Neural cell (in vitro differentiated cells): ENCODE results near the gene ARHGAP9. TPM values are rescaled to one million over a fixed set of nuclear protein-coding genes. Genes with fewer than 3 reads are reported as not detected.

Experiments
- H2AFZ ChIP-seq: fragments of 200-600, 300-800 bp; sonication (generic), shearing (Covaris generic); 2 replicates; pipeline ENCODE4 v1.6.0; 2014; ENCODE audit warnings: low read depth, mild to moderate bottlenecking, antibody characterized with exemption, low read length, moderate library complexity
- H3F3A ChIP-seq: fragments of 200-600 bp; shearing (Covaris generic); 2 replicates; pipeline ENCODE4 v1.6.1; 2016; ENCODE audit warnings: mild to moderate bottlenecking, moderate library complexity, mixed read lengths, antibody characterized with exemption, low read length; ENCODE audit not compliant: insufficient read depth, poor library complexity, severe bottlenecking
- H3K27ac ChIP-seq: fragments of 200-600, 300-800 bp; sonication (generic), shearing (Covaris generic); 2 replicates; pipeline ENCODE4 v1.5.1; 2014; ENCODE audit warnings: mild to moderate bottlenecking, low read length, moderate library complexity
- H3K27me3 ChIP-seq: fragments of 300-800, 200-600 bp; sonication (generic), shearing (Covaris generic); 2 replicates; pipeline ENCODE4 v1.6.0; 2014; ENCODE audit warnings: mild to moderate bottlenecking, low read depth, low read length, moderate library complexity; ENCODE audit not compliant: insufficient read depth
- H3K36me3 ChIP-seq: fragments of 300-800, 200-600 bp; sonication (generic), shearing (Covaris generic); 2 replicates; pipeline ENCODE4 v1.5.1; 2014; ENCODE audit warnings: mild to moderate bottlenecking, antibody characterized with exemption, low read length, moderate library complexity; ENCODE audit not compliant: insufficient read depth
- H3K4me2 ChIP-seq: fragments of 300-800, 200-600 bp; sonication (generic), shearing (Covaris generic); 2 replicates; pipeline ENCODE4 v1.6.0; 2014; ENCODE audit warnings: mild to moderate bottlenecking, low read length
- H3K4me3 ChIP-seq: fragments of 300-800, 200-600 bp; sonication (generic), shearing (Covaris generic); 2 replicates; pipeline ENCODE4 v1.5.1; 2014; ENCODE audit warnings: mild to moderate bottlenecking, low read length, moderate library complexity
- H3K79me2 ChIP-seq: fragments of 200-600 bp; shearing (Covaris generic); replicated peaks from 2 replicates; pipeline ENCODE4 v1.6.0; 2014; ENCODE audit warnings: mild to moderate bottlenecking, low read length, moderate library complexity; ENCODE audit not compliant: insufficient read depth
- H3K9ac ChIP-seq: fragments of 300-800, 200-600 bp; sonication (generic), shearing (Covaris generic); 2 replicates; pipeline ENCODE4 v1.6.1; 2016; ENCODE audit warnings: mild to moderate bottlenecking, low read length, mixed read lengths
- H3K9me2 ChIP-seq: fragments of 200-600 bp; shearing (Covaris generic); 2 replicates; pipeline ENCODE4 v1.6.1; 2016; ENCODE audit warnings: mild to moderate bottlenecking, low read length, mixed read lengths; ENCODE audit not compliant: insufficient read depth
- H3K9me3 ChIP-seq: fragments of 200-600, 300-800 bp; sonication (generic), shearing (Covaris generic); 2 replicates; pipeline ENCODE4 v1.6.1; 2016; ENCODE audit warnings: mild to moderate bottlenecking, mixed run types, low read length, moderate library complexity, mixed read lengths
- H4K20me1 ChIP-seq: fragments of 200-600 bp; shearing (Covaris generic); 2 replicates; pipeline ENCODE4 v1.6.1; 2016; ENCODE audit warnings: mild to moderate bottlenecking, mixed run types; ENCODE audit not compliant: insufficient read depth
- EP300 ChIP-seq: fragments of 450-650 bp; conservative IDR thresholded peaks from 2 replicates; pipeline ENCODE4 v1.6.1; 2014; ENCODE audit warnings: antibody characterized with exemption, mild to moderate bottlenecking, moderate library complexity; ENCODE audit not compliant: poor library complexity, severe bottlenecking
- EZH2 ChIP-seq: fragments of 200-600, 300-800 bp; shearing (Covaris generic), sonication (generic); IDR thresholded peaks from 2 replicates; pipeline ENCODE4 v1.6.1; 2014; ENCODE audit warnings: antibody characterized with exemption, low read length, borderline replicate concordance, mild to moderate bottlenecking; ENCODE audit not compliant: insufficient read depth, poor library complexity, severe bottlenecking
- MXI1 ChIP-seq: fragments of 450-650 bp; conservative IDR thresholded peaks from 2 replicates; pipeline ENCODE4 v1.6.1; 2014; ENCODE audit warnings: antibody characterized with exemption, mild to moderate bottlenecking; ENCODE audit not compliant: poor library complexity, severe bottlenecking
- POLR2AphosphoS5 ChIP-seq: IDR thresholded peaks from 2 replicates; pipeline ENCODE4 v1.6.1; 2012
- RAD21 ChIP-seq: fragments of 450-650 bp; conservative IDR thresholded peaks from 2 replicates; pipeline ENCODE4 v1.6.1; 2014; ENCODE audit warnings: antibody characterized with exemption, mild to moderate bottlenecking, moderate library complexity
- REST ChIP-seq: IDR thresholded peaks from 2 replicates; pipeline ENCODE4 v1.6.1; 2012; ENCODE audit warnings: borderline replicate concordance
- SMC3 ChIP-seq: fragments of 450-650 bp; conservative IDR thresholded peaks from 2 replicates; pipeline ENCODE4 v1.6.1; 2014; ENCODE audit warnings: antibody characterized with exemption, mild to moderate bottlenecking, moderate library complexity; ENCODE audit not compliant: poor library complexity
- TAF1 ChIP-seq: IDR thresholded peaks from 2 replicates; pipeline ENCODE4 v1.6.1; 2012; ENCODE audit warnings: low read depth
- polyA plus RNA-seq: library from polyadenylated mRNA; depleted of rRNA; stranded (reverse); fragments of >200 nt; gene quantifications from 2 replicates; pipeline ENCODE4 v1.2.3, GENCODE V29; 2014
- TF ChIP-seq, protein P1 (sequence below): fragments of 450-650 bp; IDR thresholded peaks from 2 replicates; pipeline ENCODE4 v1.5.1; 2014; ENCODE audit warnings: antibody characterized with exemption, mild to moderate bottlenecking, moderate library complexity; ENCODE audit not compliant: poor library complexity, severe bottlenecking

Gene ARHGAP9
- polyA plus RNA-seq, 1 donor from 2014 or later, result not detected

- no peak overlapping the region for H3K27ac ChIP-seq
- peak overlapping the region; percentile 61 for H3K4me3 ChIP-seq
- no peaks in the 10 kb centered on the region for H3F3A ChIP-seq
- H3K9me3 ChIP-seq, result no peaks in the 10 kb centered on the region
- H3K9me2 ChIP-seq, result no peaks in the 10 kb centered on the region
- no peaks in the 10 kb centered on the region for H4K20me1 ChIP-seq
- H3K36me3 ChIP-seq, result no peaks in the 10 kb centered on the region
- peaks cover 93% of the 10 kb centered on the region for H3K27me3 ChIP-seq
- peak overlapping the region; percentile 5 for H3K9ac ChIP-seq
- H3K79me2 ChIP-seq, result no peaks in the 10 kb centered on the region
- H3K4me2 ChIP-seq, result no peak overlapping the region
- H2AFZ ChIP-seq, result no peak overlapping the region
- TF ChIP-seq EZH2 (peak; percentile 93), RAD21 (no peak)
Observed at GRCh38 chr12:57475271-57476161, 4.2 kb downstream of the ARHGAP9 start.

- Histone ChIP-seq H3K4me3 (peak overlapping the region; percentile 61), H3K4me2 (no peak overlapping the region), H3F3A (no peaks in the 10 kb centered on the region), H3K27me3 (peaks cover 91% of the 10 kb centered on the region), H3K9me2 (no peaks in the 10 kb centered on the region), H2AFZ (no peak overlapping the region), H3K36me3 (no peaks in the 10 kb centered on the region), H4K20me1 (no peaks in the 10 kb centered on the region), H3K79me2 (no peaks in the 10 kb centered on the region), H3K9me3 (no peaks in the 10 kb centered on the region), H3K27ac (no peak overlapping the region), H3K9ac (peak overlapping the region; percentile 5)
- TF ChIP-seq REST (no peak), EP300 (no peak), SMC3 (no peak), RAD21 (no peak), POLR2AphosphoS5 (no peak), EZH2 (no peak), TAF1 (no peak), MXI1 (no peak)
- TF ChIP-seq, protein P1, sequence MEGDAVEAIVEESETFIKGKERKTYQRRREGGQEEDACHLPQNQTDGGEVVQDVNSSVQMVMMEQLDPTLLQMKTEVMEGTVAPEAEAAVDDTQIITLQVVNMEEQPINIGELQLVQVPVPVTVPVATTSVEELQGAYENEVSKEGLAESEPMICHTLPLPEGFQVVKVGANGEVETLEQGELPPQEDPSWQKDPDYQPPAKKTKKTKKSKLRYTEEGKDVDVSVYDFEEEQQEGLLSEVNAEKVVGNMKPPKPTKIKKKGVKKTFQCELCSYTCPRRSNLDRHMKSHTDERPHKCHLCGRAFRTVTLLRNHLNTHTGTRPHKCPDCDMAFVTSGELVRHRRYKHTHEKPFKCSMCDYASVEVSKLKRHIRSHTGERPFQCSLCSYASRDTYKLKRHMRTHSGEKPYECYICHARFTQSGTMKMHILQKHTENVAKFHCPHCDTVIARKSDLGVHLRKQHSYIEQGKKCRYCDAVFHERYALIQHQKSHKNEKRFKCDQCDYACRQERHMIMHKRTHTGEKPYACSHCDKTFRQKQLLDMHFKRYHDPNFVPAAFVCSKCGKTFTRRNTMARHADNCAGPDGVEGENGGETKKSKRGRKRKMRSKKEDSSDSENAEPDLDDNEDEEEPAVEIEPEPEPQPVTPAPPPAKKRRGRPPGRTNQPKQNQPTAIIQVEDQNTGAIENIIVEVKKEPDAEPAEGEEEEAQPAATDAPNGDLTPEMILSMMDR, result no peak
Observed at GRCh38 chr12:57474862-57475261, 4.8 kb downstream of the ARHGAP9 start.
